ENCODE data around the gene DDX46.
"Not testable (repeated sequence)": the region's sequence is repeated elsewhere in the genome, so short reads cannot be mapped to it uniquely, and the experiment has no call there.

The DDX46 gene

GRCh38 chr5:134758176-134758503 lies 439 bp upstream of the DDX46 start:
- TF ChIP-seq YY1 (IDR thresholded peaks at IDR 0.05; ENCODE audit: insufficient read depth, insufficient read length) (no peak), ZNF274 (IDR thresholded peaks at IDR 0.05; ENCODE audit: low read depth, low read length) (no peak), SUZ12 (IDR thresholded peaks at IDR 0.05; ENCODE audit: extremely low read depth, insufficient read depth, insufficient read length) (no peak)
- Histone ChIP-seq H3K36me3 (ENCODE audit: insufficient read depth, insufficient read length, low read length) (peaks cover 14% of the 10 kb centered on the region), H3K27me3 (ENCODE audit: insufficient read depth, insufficient read length) (no peaks in the 10 kb centered on the region), H3K9ac (ENCODE audit: insufficient read length, low read depth) (peak overlapping the region; percentile 52), H3K9me3 (ENCODE audit: insufficient read depth, low read length) (no peaks in the 10 kb centered on the region), H3K4me1 (ENCODE audit: insufficient read depth, insufficient read length) (no peaks in the 10 kb centered on the region), H3K4me3 (ENCODE audit: insufficient read length, low read depth) (peak overlapping the region; percentile 93)
- no peak for DNase-seq (ENCODE audit: low read depth, low spot score)

- DNase-seq (ENCODE audit: low read depth, low spot score); H3K27me3 ChIP-seq (ENCODE audit: insufficient read depth, insufficient read length); H3K4me1 ChIP-seq (ENCODE audit: insufficient read depth, insufficient read length); H3K9ac ChIP-seq (ENCODE audit: insufficient read length, low read depth); H3K9me3 ChIP-seq (ENCODE audit: insufficient read depth, low read length); H3K4me3 ChIP-seq (ENCODE audit: insufficient read length, low read depth): not testable (repeated sequence)
- peaks cover 67% of the 10 kb centered on the region for H3K36me3 ChIP-seq (ENCODE audit: insufficient read depth, insufficient read length, low read length)
Observed at GRCh38 chr5:134767528-134768291, 9.1 kb downstream of the DDX46 start.

- no peaks in the 10 kb centered on the region for H3K9me3 ChIP-seq (ENCODE audit: insufficient read depth, low read length)
- H3K9ac ChIP-seq (ENCODE audit: insufficient read length, low read depth), result no peak overlapping the region
- TF ChIP-seq ZNF274 (IDR thresholded peaks at IDR 0.05; ENCODE audit: low read depth, low read length) (no peak), SUZ12 (IDR thresholded peaks at IDR 0.05; ENCODE audit: extremely low read depth, insufficient read depth, insufficient read length) (no peak), YY1 (IDR thresholded peaks at IDR 0.05; ENCODE audit: insufficient read depth, insufficient read length) (no peak)
- H3K36me3 ChIP-seq (ENCODE audit: insufficient read depth, insufficient read length, low read length), result peaks cover 68% of the 10 kb centered on the region
- DNase-seq (ENCODE audit: low read depth, low spot score), result no peak
- no peaks in the 10 kb centered on the region for H3K27me3 ChIP-seq (ENCODE audit: insufficient read depth, insufficient read length)
- no peaks in the 10 kb centered on the region for H3K4me1 ChIP-seq (ENCODE audit: insufficient read depth, insufficient read length)
- no peak overlapping the region for H3K4me3 ChIP-seq (ENCODE audit: insufficient read length, low read depth)
Observed at GRCh38 chr5:134769206-134769605, 10.6 kb downstream of the DDX46 start.

GRCh38 chr5:134772461-134773125 lies 14.0 kb downstream of the DDX46 start:
- no peaks in the 10 kb centered on the region for H3K9me3 ChIP-seq (ENCODE audit: insufficient read depth, low read length)
- H3K36me3 ChIP-seq (ENCODE audit: insufficient read depth, insufficient read length, low read length), result peaks cover 67% of the 10 kb centered on the region
- DNase-seq (ENCODE audit: low read depth, low spot score), result no peak
- no peak overlapping the region for H3K4me3 ChIP-seq (ENCODE audit: insufficient read length, low read depth)
- TF ChIP-seq YY1 (IDR thresholded peaks at IDR 0.05; ENCODE audit: insufficient read depth, insufficient read length) (no peak), ZNF274 (IDR thresholded peaks at IDR 0.05; ENCODE audit: low read depth, low read length) (no peak), SUZ12 (IDR thresholded peaks at IDR 0.05; ENCODE audit: extremely low read depth, insufficient read depth, insufficient read length) (no peak)
- H3K4me1 ChIP-seq (ENCODE audit: insufficient read depth, insufficient read length), result no peaks in the 10 kb centered on the region
- no peak overlapping the region for H3K9ac ChIP-seq (ENCODE audit: insufficient read length, low read depth)
- H3K27me3 ChIP-seq (ENCODE audit: insufficient read depth, insufficient read length), result no peaks in the 10 kb centered on the region

GRCh38 chr5:134777366-134777765 lies 18.8 kb downstream of the DDX46 start:
- TF ChIP-seq YY1 (IDR thresholded peaks at IDR 0.05; ENCODE audit: insufficient read depth, insufficient read length) (no peak), SUZ12 (IDR thresholded peaks at IDR 0.05; ENCODE audit: extremely low read depth, insufficient read depth, insufficient read length) (no peak), ZNF274 (IDR thresholded peaks at IDR 0.05; ENCODE audit: low read depth, low read length) (no peak)
- Histone ChIP-seq H3K4me3 (ENCODE audit: insufficient read length, low read depth) (no peak overlapping the region), H3K36me3 (ENCODE audit: insufficient read depth, insufficient read length, low read length) (peaks cover 77% of the 10 kb centered on the region), H3K27me3 (ENCODE audit: insufficient read depth, insufficient read length) (no peaks in the 10 kb centered on the region), H3K4me1 (ENCODE audit: insufficient read depth, insufficient read length) (no peaks in the 10 kb centered on the region), H3K9me3 (ENCODE audit: insufficient read depth, low read length) (no peaks in the 10 kb centered on the region), H3K9ac (ENCODE audit: insufficient read length, low read depth) (no peak overlapping the region)
- no peak for DNase-seq (ENCODE audit: low read depth, low spot score)

- Histone ChIP-seq H3K27me3 (ENCODE audit: insufficient read depth, insufficient read length) (no peaks in the 10 kb centered on the region), H3K4me3 (ENCODE audit: insufficient read length, low read depth) (no peak overlapping the region), H3K36me3 (ENCODE audit: insufficient read depth, insufficient read length, low read length) (peaks cover 85% of the 10 kb centered on the region), H3K9me3 (ENCODE audit: insufficient read depth, low read length) (no peaks in the 10 kb centered on the region), H3K4me1 (ENCODE audit: insufficient read depth, insufficient read length) (no peaks in the 10 kb centered on the region), H3K9ac (ENCODE audit: insufficient read length, low read depth) (peak overlapping the region; percentile 13)
- no peak for DNase-seq (ENCODE audit: low read depth, low spot score)
- TF ChIP-seq SUZ12 (IDR thresholded peaks at IDR 0.05; ENCODE audit: extremely low read depth, insufficient read depth, insufficient read length), result no peak
- no peak for TF ChIP-seq ZNF274 (IDR thresholded peaks at IDR 0.05; ENCODE audit: low read depth, low read length)
- TF ChIP-seq YY1 (IDR thresholded peaks at IDR 0.05; ENCODE audit: insufficient read depth, insufficient read length), result no peak
Observed at GRCh38 chr5:134784241-134784920, 25.8 kb downstream of the DDX46 start.

- Histone ChIP-seq H3K4me1 (ENCODE audit: insufficient read depth, insufficient read length) (no peaks in the 10 kb centered on the region), H3K27me3 (ENCODE audit: insufficient read depth, insufficient read length) (no peaks in the 10 kb centered on the region), H3K9ac (ENCODE audit: insufficient read length, low read depth) (no peak overlapping the region), H3K4me3 (ENCODE audit: insufficient read length, low read depth) (no peak overlapping the region), H3K9me3 (ENCODE audit: insufficient read depth, low read length) (no peaks in the 10 kb centered on the region), H3K36me3 (ENCODE audit: insufficient read depth, insufficient read length, low read length) (peaks cover 80% of the 10 kb centered on the region)
- peak; percentile 22 for DNase-seq (ENCODE audit: low read depth, low spot score)
- no peak for TF ChIP-seq SUZ12 (IDR thresholded peaks at IDR 0.05; ENCODE audit: extremely low read depth, insufficient read depth, insufficient read length)
- TF ChIP-seq ZNF274 (IDR thresholded peaks at IDR 0.05; ENCODE audit: low read depth, low read length), result no peak
- TF ChIP-seq YY1 (IDR thresholded peaks at IDR 0.05; ENCODE audit: insufficient read depth, insufficient read length), result no peak
Observed at GRCh38 chr5:134784946-134785620, 26.5 kb downstream of the DDX46 start.
